Measurements from ENCODE around the gene CADM2.

GRCh38 chr3:85912980-85913379 is 954.2 kb downstream of the CADM2 start:
- TF ChIP-seq POLR2A (IDR thresholded peaks at IDR 0.05) (no peak), CTCF (IDR thresholded peaks at IDR 0.05) (no peak), EP300 (IDR thresholded peaks at IDR 0.05) (no peak)
